ENCODE results near the gene TADA2B.

TADA2B gene

DNA sequence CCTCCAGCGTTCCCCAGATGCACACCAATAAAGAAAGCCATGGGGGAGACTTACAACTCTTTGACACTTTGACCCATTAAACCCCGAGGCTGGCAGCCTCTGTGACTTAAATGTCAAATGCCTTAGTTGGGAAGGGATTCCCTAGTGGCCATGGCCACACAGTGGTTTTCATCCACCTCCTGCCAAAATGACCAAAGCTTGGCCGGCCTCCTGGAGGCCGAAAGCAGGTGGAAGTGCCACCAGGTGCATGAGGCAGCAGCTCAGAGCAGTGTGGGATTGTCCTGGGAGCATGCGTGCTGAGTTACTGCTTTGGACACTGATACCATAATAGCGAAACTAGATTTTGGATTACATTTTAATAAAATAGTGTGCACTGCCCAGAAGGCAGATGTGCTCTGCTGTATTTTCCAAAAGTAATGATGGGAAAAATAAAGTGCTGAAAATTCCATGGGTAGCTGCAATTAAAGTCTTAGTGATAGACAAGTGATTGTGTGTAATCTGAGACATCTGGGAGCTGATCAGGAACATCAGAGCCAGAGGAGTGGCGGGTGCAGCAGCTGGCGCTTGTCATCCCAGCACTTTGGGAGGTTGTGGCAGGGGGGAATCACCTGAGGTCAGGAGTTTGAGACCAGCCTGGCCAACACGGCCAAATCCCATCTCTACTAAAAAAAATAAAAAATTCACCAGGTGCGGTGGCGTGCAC is 39.8 kb upstream of the TADA2B start:
- TF ChIP-seq EZH2phosphoT487 (IDR thresholded peaks at IDR 0.05; ENCODE audit: borderline replicate concordance) = no peak
- TF ChIP-seq, protein P1, sequence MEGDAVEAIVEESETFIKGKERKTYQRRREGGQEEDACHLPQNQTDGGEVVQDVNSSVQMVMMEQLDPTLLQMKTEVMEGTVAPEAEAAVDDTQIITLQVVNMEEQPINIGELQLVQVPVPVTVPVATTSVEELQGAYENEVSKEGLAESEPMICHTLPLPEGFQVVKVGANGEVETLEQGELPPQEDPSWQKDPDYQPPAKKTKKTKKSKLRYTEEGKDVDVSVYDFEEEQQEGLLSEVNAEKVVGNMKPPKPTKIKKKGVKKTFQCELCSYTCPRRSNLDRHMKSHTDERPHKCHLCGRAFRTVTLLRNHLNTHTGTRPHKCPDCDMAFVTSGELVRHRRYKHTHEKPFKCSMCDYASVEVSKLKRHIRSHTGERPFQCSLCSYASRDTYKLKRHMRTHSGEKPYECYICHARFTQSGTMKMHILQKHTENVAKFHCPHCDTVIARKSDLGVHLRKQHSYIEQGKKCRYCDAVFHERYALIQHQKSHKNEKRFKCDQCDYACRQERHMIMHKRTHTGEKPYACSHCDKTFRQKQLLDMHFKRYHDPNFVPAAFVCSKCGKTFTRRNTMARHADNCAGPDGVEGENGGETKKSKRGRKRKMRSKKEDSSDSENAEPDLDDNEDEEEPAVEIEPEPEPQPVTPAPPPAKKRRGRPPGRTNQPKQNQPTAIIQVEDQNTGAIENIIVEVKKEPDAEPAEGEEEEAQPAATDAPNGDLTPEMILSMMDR (conservative IDR thresholded peaks at IDR 0.05; ENCODE audit: low read length) = no peak
- no peak overlapping the region for H3K4me2 ChIP-seq (ENCODE audit: low read depth, low read length, poor library complexity, severe bottlenecking)
- H3F3A ChIP-seq (ENCODE audit: low read depth) = no peaks in the 10 kb centered on the region
- peaks cover 80% of the 10 kb centered on the region for H3K36me3 ChIP-seq (ENCODE audit: insufficient read depth, low read length)
- H3K79me2 ChIP-seq (ENCODE audit: insufficient read depth, low read length) = no peaks in the 10 kb centered on the region
- no peak overlapping the region for H2AFZ ChIP-seq (ENCODE audit: low read length)
- no peak overlapping the region for H3K9ac ChIP-seq (ENCODE audit: low read depth, low read length, poor library complexity, severe bottlenecking)
- no peaks in the 10 kb centered on the region for H3K9me2 ChIP-seq (replicated peaks; ENCODE audit: low read depth, low read length)
- no peaks in the 10 kb centered on the region for H3K4me1 ChIP-seq (ENCODE audit: insufficient read depth, low read length, poor library complexity, severe bottlenecking)
- no peaks in the 10 kb centered on the region for H3K27me3 ChIP-seq (ENCODE audit: insufficient read depth, low read length, poor library complexity, severe bottlenecking)
- no peaks in the 10 kb centered on the region for H3K9me3 ChIP-seq (ENCODE audit: insufficient read depth, low read depth, low read length)
- no peaks in the 10 kb centered on the region for H4K20me1 ChIP-seq (ENCODE audit: insufficient read depth, low read length, poor library complexity, severe bottlenecking)
- H3K4me3 ChIP-seq (ENCODE audit: low read length, poor library complexity, severe bottlenecking) = no peak overlapping the region

DNA sequence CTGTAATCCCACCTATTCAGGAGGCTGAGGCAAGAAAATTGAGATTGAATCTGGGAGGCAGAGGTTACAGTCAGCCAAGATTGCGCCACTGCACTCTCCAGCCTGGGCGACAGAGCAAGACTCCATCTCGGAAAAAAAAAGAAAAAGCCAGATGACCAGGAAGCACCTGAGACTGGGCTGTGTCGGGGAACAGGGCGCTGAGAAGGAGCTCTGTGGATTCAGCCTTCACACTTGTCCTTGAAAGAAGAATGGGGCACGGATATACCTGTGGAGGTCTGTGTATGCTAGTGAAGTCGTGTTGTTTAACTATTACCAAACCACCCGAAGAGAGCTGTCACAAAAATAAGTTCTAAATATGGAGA is 39.3 kb upstream of the TADA2B start:
- no peaks in the 10 kb centered on the region for H3K9me2 ChIP-seq (replicated peaks; ENCODE audit: low read depth, low read length)
- no peak overlapping the region for H3K4me3 ChIP-seq (ENCODE audit: low read length, poor library complexity, severe bottlenecking)
- no peaks in the 10 kb centered on the region for H3K27me3 ChIP-seq (ENCODE audit: insufficient read depth, low read length, poor library complexity, severe bottlenecking)
- no peaks in the 10 kb centered on the region for H3K9me3 ChIP-seq (ENCODE audit: insufficient read depth, low read depth, low read length)
- H3K4me1 ChIP-seq (ENCODE audit: insufficient read depth, low read length, poor library complexity, severe bottlenecking) = no peaks in the 10 kb centered on the region
- H3F3A ChIP-seq (ENCODE audit: low read depth) = no peaks in the 10 kb centered on the region
- H3K36me3 ChIP-seq (ENCODE audit: insufficient read depth, low read length) = peaks cover 81% of the 10 kb centered on the region
- H2AFZ ChIP-seq (ENCODE audit: low read length) = no peak overlapping the region
- no peak overlapping the region for H3K4me2 ChIP-seq (ENCODE audit: low read depth, low read length, poor library complexity, severe bottlenecking)
- no peaks in the 10 kb centered on the region for H4K20me1 ChIP-seq (ENCODE audit: insufficient read depth, low read length, poor library complexity, severe bottlenecking)
- H3K9ac ChIP-seq (ENCODE audit: low read depth, low read length, poor library complexity, severe bottlenecking) = no peak overlapping the region
- TF ChIP-seq, protein P1 (conservative IDR thresholded peaks at IDR 0.05; ENCODE audit: low read length) = no peak
- no peak for TF ChIP-seq EZH2phosphoT487 (IDR thresholded peaks at IDR 0.05; ENCODE audit: borderline replicate concordance)
- no peaks in the 10 kb centered on the region for H3K79me2 ChIP-seq (ENCODE audit: insufficient read depth, low read length)

DNA sequence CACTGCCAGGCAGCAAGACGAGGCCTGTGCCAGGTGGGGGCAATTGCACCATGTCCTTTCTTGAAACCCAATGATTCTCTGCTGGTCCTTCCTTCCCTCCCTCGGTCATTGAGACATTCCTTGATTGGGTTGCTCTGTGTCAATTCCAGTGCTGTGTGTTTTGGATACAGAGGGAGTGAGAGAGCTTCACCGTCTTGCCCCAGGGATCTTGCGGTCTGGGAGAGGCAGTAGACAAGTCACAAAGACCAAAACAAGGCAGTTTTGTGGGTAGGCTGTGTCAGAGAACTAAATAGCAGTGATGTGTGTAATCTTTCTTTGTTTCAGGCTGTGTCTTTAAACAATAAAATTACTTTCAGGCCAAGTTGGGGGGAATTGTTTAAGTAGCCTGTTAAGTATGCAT is 38.8 kb upstream of the TADA2B start:
- no peaks in the 10 kb centered on the region for H4K20me1 ChIP-seq (ENCODE audit: insufficient read depth, low read length, poor library complexity, severe bottlenecking)
- TF ChIP-seq, protein P1 (conservative IDR thresholded peaks at IDR 0.05; ENCODE audit: low read length) = no peak
- TF ChIP-seq EZH2phosphoT487 (IDR thresholded peaks at IDR 0.05; ENCODE audit: borderline replicate concordance) = no peak
- H3F3A ChIP-seq (ENCODE audit: low read depth) = no peaks in the 10 kb centered on the region
- no peak overlapping the region for H3K4me2 ChIP-seq (ENCODE audit: low read depth, low read length, poor library complexity, severe bottlenecking)
- H2AFZ ChIP-seq (ENCODE audit: low read length) = no peak overlapping the region
- peaks cover 82% of the 10 kb centered on the region for H3K36me3 ChIP-seq (ENCODE audit: insufficient read depth, low read length)
- H3K9ac ChIP-seq (ENCODE audit: low read depth, low read length, poor library complexity, severe bottlenecking) = no peak overlapping the region
- no peaks in the 10 kb centered on the region for H3K27me3 ChIP-seq (ENCODE audit: insufficient read depth, low read length, poor library complexity, severe bottlenecking)
- H3K79me2 ChIP-seq (ENCODE audit: insufficient read depth, low read length) = no peaks in the 10 kb centered on the region
- no peaks in the 10 kb centered on the region for H3K9me2 ChIP-seq (replicated peaks; ENCODE audit: low read depth, low read length)
- H3K4me1 ChIP-seq (ENCODE audit: insufficient read depth, low read length, poor library complexity, severe bottlenecking) = no peaks in the 10 kb centered on the region
- no peak overlapping the region for H3K4me3 ChIP-seq (ENCODE audit: low read length, poor library complexity, severe bottlenecking)
- H3K9me3 ChIP-seq (ENCODE audit: insufficient read depth, low read depth, low read length) = no peaks in the 10 kb centered on the region

Measured in Loucy (cell line).